SK-N-MC (cell line): ENCODE results near the gene RPAP2.
"Not testable (repeated sequence)": the region's sequence is repeated elsewhere in the genome, so short reads cannot be mapped to it uniquely, and the experiment has no call there.

Experiments
- DNase-seq: peaks from one replicate; pipeline ENCODE4 v3.0.0-alpha.2; 2011; ENCODE audit warnings: low read depth, low spot score
- H3K27ac ChIP-seq: fragments of 200-600 bp; sonication (generic); 2 replicates; pipeline ENCODE4 v1.5.1; 2016; ENCODE audit warnings: mixed run types
- H3K36me3 ChIP-seq: fragments of 200-600 bp; sonication (generic); 2 replicates; pipeline ENCODE4 v1.6.1; 2017; ENCODE audit warnings: antibody characterized with exemption, low read length, mixed read lengths; ENCODE audit not compliant: insufficient read depth
- H3K4me3 ChIP-seq: fragments of 200-600 bp; sonication (generic); 2 replicates; pipeline ENCODE4 v1.5.1; 2016
- H3K9ac ChIP-seq: fragments of 200-600 bp; sonication (generic); 2 replicates; pipeline ENCODE4 v1.8.0; 2017; ENCODE audit warnings: mixed run types, mixed read lengths; ENCODE audit not compliant: insufficient read length
- H3K9me3 ChIP-seq: fragments of 200-600 bp; sonication (generic); 2 replicates; pipeline ENCODE4 v1.6.1; 2017; ENCODE audit warnings: low read depth, mild to moderate bottlenecking, antibody characterized with exemption, low read length, moderate library complexity, mixed read lengths
- EZH2 ChIP-seq: fragments of 200-600 bp; sonication (generic); IDR thresholded peaks from one replicate; pipeline ENCODE4 v1.6.1; 2017; ENCODE audit warnings: antibody characterized with exemption
- FOXP2 ChIP-seq: optimal IDR thresholded peaks from 2 replicates; pipeline ENCODE3; 2011; ENCODE audit warnings: mild to moderate bottlenecking, moderate library complexity; ENCODE audit not compliant: insufficient read depth; ENCODE audit errors: extremely low read length, control extremely low read depth
- POLR2AphosphoS5 ChIP-seq: IDR thresholded peaks from 2 replicates; pipeline ENCODE4 v1.6.1; 2012; ENCODE audit warnings: mild to moderate bottlenecking, low read depth, low read length, borderline replicate concordance

RPAP2 gene

DNA sequence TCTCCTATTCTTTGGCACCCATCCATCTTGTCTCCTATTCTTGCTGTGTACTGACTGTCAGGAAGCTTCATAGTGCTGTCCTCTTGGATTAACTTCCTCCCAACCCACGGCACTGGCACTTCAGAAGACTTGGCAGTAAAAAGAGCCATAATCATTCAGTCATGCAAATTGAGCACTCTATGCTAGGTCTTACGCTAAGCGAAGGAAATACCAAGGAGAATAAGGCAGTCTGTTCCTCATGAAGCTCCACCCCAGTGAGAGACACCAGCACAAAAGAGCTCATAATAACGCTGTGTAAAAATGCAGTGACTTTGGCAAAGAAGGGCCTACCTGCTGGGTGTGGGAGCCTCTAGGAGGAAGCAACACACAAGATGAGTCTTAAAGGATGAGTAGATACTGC lies 120.8 kb downstream of the RPAP2 start:
- DNase-seq: no peak
- Histone ChIP-seq H3K9me3 (no peaks in the 10 kb centered on the region), H3K36me3 (no peaks in the 10 kb centered on the region), H3K27ac (no peak overlapping the region), H3K9ac (no peak overlapping the region), H3K4me3 (no peak overlapping the region)
- no peak for TF ChIP-seq FOXP2
- TF ChIP-seq POLR2AphosphoS5: no peak
- no peak for TF ChIP-seq EZH2

DNA sequence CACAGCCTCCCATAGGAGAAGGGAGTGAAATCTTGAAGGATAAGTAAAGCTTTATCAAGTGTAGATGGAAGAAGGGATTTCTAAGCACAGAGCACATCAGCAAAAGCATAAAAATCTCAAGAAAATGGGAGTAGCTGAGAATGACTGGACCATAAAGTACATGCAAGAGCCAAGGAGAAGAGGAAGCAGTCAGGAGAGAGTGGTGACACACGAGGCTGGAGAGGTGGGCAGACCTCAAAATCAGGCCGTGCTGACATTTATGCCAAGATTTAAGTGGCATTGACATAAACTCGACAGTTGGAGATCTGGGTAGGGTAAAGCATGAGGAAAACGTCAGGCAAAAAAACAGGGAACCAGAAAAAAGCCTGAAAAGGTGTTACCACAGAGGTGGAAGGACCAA lies 125.5 kb downstream of the RPAP2 start:
- H3K9me3 ChIP-seq: no peaks in the 10 kb centered on the region
- H3K36me3 ChIP-seq: no peaks in the 10 kb centered on the region
- H3K9ac ChIP-seq: no peak overlapping the region
- no peak overlapping the region for H3K27ac ChIP-seq
- no peak for TF ChIP-seq EZH2
- no peak for TF ChIP-seq POLR2AphosphoS5
- TF ChIP-seq FOXP2: no peak
- H3K4me3 ChIP-seq: no peak overlapping the region
- DNase-seq: no peak

DNA sequence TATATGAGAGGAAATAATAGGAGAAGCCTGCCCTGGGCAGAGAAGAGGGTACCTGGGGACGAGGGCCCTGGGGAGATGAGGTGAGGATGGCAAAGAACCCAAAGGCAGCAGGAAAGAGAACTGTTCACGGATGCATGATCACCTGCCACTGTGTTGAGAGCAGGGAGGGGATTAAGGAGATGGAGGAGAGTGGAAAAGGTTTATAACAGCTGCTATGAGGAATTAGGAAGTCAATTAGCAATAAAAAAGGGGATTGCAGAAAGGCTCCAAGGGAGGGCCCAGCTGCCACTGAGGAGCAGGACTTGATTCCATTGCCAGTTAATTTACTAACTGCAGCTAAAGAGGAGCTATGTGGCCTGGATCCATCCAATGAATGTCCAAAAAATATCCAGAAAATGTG lies 126.8 kb downstream of the RPAP2 start:
- no peak for DNase-seq
- H3K9me3 ChIP-seq: no peaks in the 10 kb centered on the region
- TF ChIP-seq EZH2 (no peak), POLR2AphosphoS5 (no peak), FOXP2 (no peak)
- H3K4me3 ChIP-seq: no peak overlapping the region
- no peak overlapping the region for H3K9ac ChIP-seq
- H3K36me3 ChIP-seq: no peaks in the 10 kb centered on the region
- no peak overlapping the region for H3K27ac ChIP-seq

DNA sequence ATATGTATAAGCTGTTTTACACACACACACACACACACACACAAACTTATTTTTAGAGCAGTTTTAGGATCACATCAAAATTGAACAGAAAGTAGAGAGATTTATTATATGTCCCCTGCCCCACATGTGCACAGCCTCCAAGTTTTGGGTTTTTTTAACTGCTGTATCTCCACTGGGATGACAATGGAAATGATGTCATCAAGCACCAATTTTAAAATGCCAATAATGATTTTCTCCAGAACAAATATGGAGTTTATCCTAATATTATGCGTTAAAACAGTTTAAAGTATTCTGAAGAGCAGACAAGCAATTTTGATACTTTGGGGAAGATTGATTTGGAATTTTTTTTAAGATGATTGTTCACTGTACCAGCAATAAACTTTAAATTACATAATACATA lies 131.2 kb downstream of the RPAP2 start:
- no peak for TF ChIP-seq FOXP2
- no peak for TF ChIP-seq POLR2AphosphoS5
- TF ChIP-seq EZH2: no peak
- Histone ChIP-seq H3K9ac (no peak overlapping the region), H3K36me3 (no peaks in the 10 kb centered on the region), H3K9me3 (no peaks in the 10 kb centered on the region), H3K4me3 (no peak overlapping the region), H3K27ac (no peak overlapping the region)
- no peak for DNase-seq

DNA sequence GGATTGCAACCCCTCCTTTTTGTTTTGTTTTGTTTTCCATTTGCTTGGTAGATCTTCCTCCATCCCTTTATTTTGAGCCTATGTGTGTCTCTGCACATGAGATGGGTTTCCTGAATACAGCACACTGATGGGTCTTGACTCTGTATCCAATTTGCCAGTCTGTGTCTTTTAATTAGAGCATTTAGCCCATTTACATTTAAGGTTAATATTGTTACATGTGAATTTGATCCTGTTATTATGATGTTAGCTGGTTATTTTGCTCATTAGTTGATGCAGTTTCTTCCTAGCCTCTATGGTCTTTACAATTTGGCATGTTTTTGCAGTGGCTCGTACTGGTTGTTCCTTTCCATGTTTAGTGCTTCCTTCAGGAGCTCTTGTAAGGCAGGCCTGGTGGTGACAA lies 135.7 kb downstream of the RPAP2 start:
- DNase-seq, H3K36me3 ChIP-seq, H3K9me3 ChIP-seq, H3K27ac ChIP-seq, H3K9ac ChIP-seq, H3K4me3 ChIP-seq: not testable (repeated sequence)

DNA sequence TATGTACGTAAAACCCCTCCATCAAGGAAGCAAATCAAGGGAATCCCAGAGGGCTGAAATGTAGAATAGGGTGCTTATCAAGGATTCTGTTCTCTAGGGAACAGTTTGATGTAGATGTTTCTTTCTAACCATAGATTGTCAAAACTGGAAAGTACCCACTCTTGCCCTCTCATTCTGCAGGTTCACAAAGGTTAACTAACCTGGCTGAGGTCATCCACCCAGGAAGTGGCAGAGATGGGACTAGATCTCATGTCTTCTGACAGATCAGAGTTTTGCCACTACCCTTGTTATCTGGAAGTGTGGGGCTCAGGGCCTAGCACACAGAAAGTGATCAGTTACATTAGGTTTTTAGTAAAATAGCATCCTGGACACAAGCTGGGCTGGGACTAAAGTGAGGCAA lies 140.4 kb downstream of the RPAP2 start:
- no peaks in the 10 kb centered on the region for H3K9me3 ChIP-seq
- H3K36me3 ChIP-seq: no peaks in the 10 kb centered on the region
- DNase-seq: no peak
- no peak overlapping the region for H3K9ac ChIP-seq
- H3K27ac ChIP-seq: no peak overlapping the region
- TF ChIP-seq EZH2 (no peak), POLR2AphosphoS5 (no peak), FOXP2 (no peak)
- no peak overlapping the region for H3K4me3 ChIP-seq

DNA sequence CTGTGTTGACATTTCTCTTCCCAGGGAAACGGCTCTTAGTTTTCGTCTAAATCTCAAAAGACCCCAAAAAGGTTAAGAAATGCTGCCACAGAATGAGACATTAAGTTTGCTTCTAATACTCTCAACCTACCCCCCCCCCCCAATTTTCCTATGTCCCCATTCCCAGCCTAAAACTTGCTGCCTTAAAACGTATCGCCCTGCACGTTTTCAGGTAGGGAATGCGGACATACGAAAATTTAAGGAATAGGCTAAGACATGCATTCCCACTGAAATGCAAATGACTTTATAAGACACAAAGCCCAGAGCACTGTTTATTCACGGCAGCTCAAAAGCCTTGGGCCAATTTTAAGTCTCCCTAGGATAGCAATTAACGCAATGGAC lies 142.4 kb downstream of the RPAP2 start:
- Histone ChIP-seq H3K27ac (no peak overlapping the region), H3K4me3 (no peak overlapping the region), H3K36me3 (no peaks in the 10 kb centered on the region), H3K9me3 (no peaks in the 10 kb centered on the region), H3K9ac (no peak overlapping the region)
- TF ChIP-seq EZH2: no peak
- TF ChIP-seq FOXP2: no peak
- no peak for TF ChIP-seq POLR2AphosphoS5
- DNase-seq: no peak

DNA sequence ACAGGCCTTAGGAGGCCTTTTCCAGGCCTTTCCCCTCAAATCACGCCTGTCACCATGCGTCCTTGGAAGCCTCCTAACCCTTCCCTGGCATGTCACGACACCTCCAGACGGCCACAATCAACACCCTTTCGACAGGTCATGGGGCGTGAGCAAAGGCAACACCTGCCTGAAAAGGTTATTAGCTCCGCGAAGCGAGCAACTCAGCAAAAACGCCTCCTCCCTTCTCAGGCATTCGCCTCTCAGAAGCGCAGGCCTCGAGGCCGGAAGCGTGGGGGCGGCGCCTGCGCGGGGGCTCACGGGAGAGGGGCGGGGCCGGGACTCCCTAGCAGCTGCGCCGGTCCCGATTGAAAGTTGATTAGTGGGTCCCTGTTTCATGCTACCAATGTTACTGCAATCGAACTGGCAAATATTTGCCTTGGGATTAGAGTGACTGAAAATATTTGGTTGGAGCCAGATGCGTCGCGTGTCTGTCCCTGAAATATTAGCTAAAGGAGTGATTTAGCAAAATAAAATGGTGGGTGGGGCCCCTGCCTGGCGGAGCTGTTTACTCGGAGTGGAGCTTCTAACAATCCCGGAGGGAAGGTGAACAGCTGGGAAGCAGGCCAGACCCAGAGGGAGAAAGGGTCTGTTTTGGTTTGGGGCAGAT lies 143.0 kb downstream of the RPAP2 start:
- DNase-seq: no peak
- TF ChIP-seq FOXP2: no peak
- no peak for TF ChIP-seq POLR2AphosphoS5
- no peak for TF ChIP-seq EZH2

DNA sequence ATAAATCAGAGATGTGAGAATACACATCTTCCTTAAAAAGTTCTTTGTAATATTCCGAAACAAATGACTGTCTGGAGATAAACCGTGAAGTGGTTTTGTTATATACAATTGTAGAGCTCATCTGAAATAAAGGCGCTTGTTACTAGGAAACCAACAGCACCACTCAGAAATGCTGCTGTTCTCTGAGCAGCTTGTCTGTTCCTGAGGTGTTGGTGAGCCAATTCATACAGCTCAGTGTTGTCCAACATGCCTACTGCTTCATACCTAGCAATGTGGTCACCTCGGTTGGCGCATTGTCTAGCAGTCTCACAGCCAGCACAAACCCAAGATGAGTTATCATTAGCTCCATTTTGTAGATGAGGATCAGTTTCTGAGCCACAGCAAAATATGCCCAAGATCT lies 143.5 kb downstream of the RPAP2 start:
- TF ChIP-seq FOXP2 (no peak), POLR2AphosphoS5 (no peak), EZH2 (no peak)
- H3K4me3 ChIP-seq: no peak overlapping the region
- no peak for DNase-seq
- H3K9me3 ChIP-seq: no peaks in the 10 kb centered on the region
- H3K9ac ChIP-seq: no peak overlapping the region
- H3K36me3 ChIP-seq: no peaks in the 10 kb centered on the region
- H3K27ac ChIP-seq: no peak overlapping the region

More for the DNA sequence above, 143.0 kb downstream of the RPAP2 start:
- Histone ChIP-seq H3K9ac (no peak overlapping the region), H3K9me3 (no peaks in the 10 kb centered on the region), H3K36me3 (no peaks in the 10 kb centered on the region), H3K27ac (no peak overlapping the region), H3K4me3 (no peak overlapping the region)
